HG02981 (cell line): ENCODE data around the gene THRSP.
"Not testable (repeated sequence)": the region's sequence is repeated elsewhere in the genome, so short reads cannot be mapped to it uniquely, and the experiment has no call there.

Experiments used
- ATAC-seq: cut with Tn5 transposase; IDR thresholded peaks from one replicate; pipeline ENCODE4 v1.9.1; 2021; ENCODE audit warnings: mild to moderate bottlenecking, moderate library complexity; ENCODE audit not compliant: unreplicated experiment

The THRSP gene

GRCh38 chr11:78038697-78039313 is 24.9 kb upstream of the THRSP start:
- no peak for ATAC-seq

GRCh38 chr11:78039391-78039918 is 24.2 kb upstream of the THRSP start:
- ATAC-seq = no peak

- peak; percentile 68 for ATAC-seq
Measured at GRCh38 chr11:78039919-78040671, 23.6 kb upstream of the THRSP start.

GRCh38 chr11:78040691-78041379 is 22.8 kb upstream of the THRSP start:
- ATAC-seq = no peak

GRCh38 chr11:78041380-78041719 is 22.3 kb upstream of the THRSP start:
- ATAC-seq = not testable (repeated sequence)

GRCh38 chr11:78041843-78042440 is 21.7 kb upstream of the THRSP start:
- ATAC-seq = no peak

- no peak for ATAC-seq
Measured at GRCh38 chr11:78044706-78045105, 19.0 kb upstream of the THRSP start.

- ATAC-seq = peak; percentile 70
Measured at GRCh38 chr11:78045851-78046485, 17.7 kb upstream of the THRSP start.

- ATAC-seq = no peak
Measured at GRCh38 chr11:78046486-78046854, 17.2 kb upstream of the THRSP start.

GRCh38 chr11:78048561-78048960 is 15.1 kb upstream of the THRSP start:
- no peak for ATAC-seq

GRCh38 chr11:78049348-78049747 is 14.3 kb upstream of the THRSP start:
- no peak for ATAC-seq

- ATAC-seq = no peak
Measured at GRCh38 chr11:78050964-78051831, 12.5 kb upstream of the THRSP start.

GRCh38 chr11:78054971-78055370 is 8.7 kb upstream of the THRSP start:
- no peak for ATAC-seq

GRCh38 chr11:78056093-78056492 is 7.6 kb upstream of the THRSP start:
- ATAC-seq = no peak

GRCh38 chr11:78057462-78058055 is 6.1 kb upstream of the THRSP start:
- ATAC-seq = no peak

- not testable (repeated sequence) for ATAC-seq
Measured at GRCh38 chr11:78059749-78060328, 3.8 kb upstream of the THRSP start.

GRCh38 chr11:78060533-78060932 is 3.1 kb upstream of the THRSP start:
- ATAC-seq = no peak

- no peak for ATAC-seq
Measured at GRCh38 chr11:78061088-78061920, 2.4 kb upstream of the THRSP start.
